Endothelial cell (in vitro differentiated cells): ENCODE results near the gene DLEC1. TPM values are rescaled to one million over a fixed set of nuclear protein-coding genes. Genes with fewer than 3 reads are reported as not detected.

Experiments used
- DNase-seq: peaks from one replicate; pipeline ENCODE4 v3.0.0; 2021; ENCODE audit warnings: low spot score
- H3K27ac Mint-ChIP-seq: one replicate; pipeline ENCODE4 v1.8.0; 2021; ENCODE audit warnings: mixed read lengths, inconsistent platforms; ENCODE audit not compliant: unreplicated experiment
- H3K27me3 Mint-ChIP-seq: one replicate; pipeline ENCODE4 v1.8.0; 2021; ENCODE audit warnings: mild to moderate bottlenecking, moderate library complexity, mixed read lengths, inconsistent platforms; ENCODE audit not compliant: unreplicated experiment
- H3K36me3 Mint-ChIP-seq: one replicate; pipeline ENCODE4 v1.8.0; 2021; ENCODE audit warnings: mild to moderate bottlenecking, low read depth, mixed read lengths, inconsistent platforms; ENCODE audit not compliant: unreplicated experiment
- H3K4me1 Mint-ChIP-seq: one replicate; pipeline ENCODE4 v1.8.0; 2021; ENCODE audit warnings: mild to moderate bottlenecking, mixed read lengths, inconsistent platforms; ENCODE audit not compliant: unreplicated experiment
- H3K4me3 Mint-ChIP-seq: one replicate; pipeline ENCODE4 v1.8.0; 2021; ENCODE audit warnings: mild to moderate bottlenecking, mixed read lengths, inconsistent platforms; ENCODE audit not compliant: unreplicated experiment
- H3K9me3 Mint-ChIP-seq: one replicate; pipeline ENCODE4 v1.8.0; 2021; ENCODE audit warnings: mixed read lengths, inconsistent platforms; ENCODE audit not compliant: unreplicated experiment
- total RNA-seq: library from RNA; stranded (reverse); fragmentation: NEBNext Ultra II Directional; extraction: Animal tissue kit (Norgen Biotek cat#: 25700); gene quantifications from one replicate; pipeline ENCODE4 v1.2.1, GENCODE V29; 2021; ENCODE audit not compliant: unreplicated experiment
- TF ChIP-seq, protein P1 (sequence below): fragments of 200-600 bp; sonication (generic); IDR thresholded peaks from one replicate; pipeline ENCODE4 v1.5.0; 2021; ENCODE audit warnings: antibody characterized with exemption; ENCODE audit not compliant: unreplicated experiment

DLEC1 gene
- total RNA-seq, 1 donor from 2014 or later = 0.62 TPM

DNA sequence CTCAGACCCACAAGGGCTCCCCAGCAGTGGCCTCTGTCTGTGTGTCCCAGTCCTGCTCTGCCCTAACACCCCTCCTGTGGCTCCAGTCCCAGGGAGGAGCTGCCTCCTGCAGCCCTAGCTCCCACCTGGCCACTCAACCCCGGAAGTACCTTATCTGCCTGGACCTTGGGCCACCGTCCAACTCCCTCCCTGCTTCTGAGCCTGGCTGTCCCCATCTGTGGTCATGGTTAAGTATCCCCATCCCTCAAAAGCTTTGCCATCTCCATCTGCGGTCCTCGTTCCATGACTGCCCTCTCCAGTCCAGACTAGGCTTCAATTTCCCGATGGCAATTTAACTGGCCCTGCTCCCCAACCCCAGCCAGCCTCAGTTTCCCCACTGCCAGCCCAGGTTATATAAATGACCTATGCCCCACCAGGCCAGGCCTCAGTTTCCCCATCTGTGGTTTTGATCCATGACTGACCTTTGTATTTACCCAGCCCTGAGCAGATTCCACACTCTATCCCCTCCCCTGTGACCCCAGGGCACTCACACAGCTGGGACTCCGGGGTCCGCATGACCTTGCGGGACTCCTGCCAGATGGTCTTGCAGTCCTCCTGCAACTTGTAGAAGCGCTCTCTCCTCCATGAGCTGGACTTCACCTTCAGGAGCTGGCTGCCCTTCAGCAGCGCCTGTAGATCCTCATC is 19.2 kb upstream of the DLEC1 start:
- no peaks in the 10 kb centered on the region for H3K9me3 Mint-ChIP-seq
- H3K4me3 Mint-ChIP-seq = no peak overlapping the region
- no peak for DNase-seq
- peak overlapping the region; percentile 52 for H3K27ac Mint-ChIP-seq
- peaks cover 8% of the 10 kb centered on the region for H3K4me1 Mint-ChIP-seq
- TF ChIP-seq, protein P1, sequence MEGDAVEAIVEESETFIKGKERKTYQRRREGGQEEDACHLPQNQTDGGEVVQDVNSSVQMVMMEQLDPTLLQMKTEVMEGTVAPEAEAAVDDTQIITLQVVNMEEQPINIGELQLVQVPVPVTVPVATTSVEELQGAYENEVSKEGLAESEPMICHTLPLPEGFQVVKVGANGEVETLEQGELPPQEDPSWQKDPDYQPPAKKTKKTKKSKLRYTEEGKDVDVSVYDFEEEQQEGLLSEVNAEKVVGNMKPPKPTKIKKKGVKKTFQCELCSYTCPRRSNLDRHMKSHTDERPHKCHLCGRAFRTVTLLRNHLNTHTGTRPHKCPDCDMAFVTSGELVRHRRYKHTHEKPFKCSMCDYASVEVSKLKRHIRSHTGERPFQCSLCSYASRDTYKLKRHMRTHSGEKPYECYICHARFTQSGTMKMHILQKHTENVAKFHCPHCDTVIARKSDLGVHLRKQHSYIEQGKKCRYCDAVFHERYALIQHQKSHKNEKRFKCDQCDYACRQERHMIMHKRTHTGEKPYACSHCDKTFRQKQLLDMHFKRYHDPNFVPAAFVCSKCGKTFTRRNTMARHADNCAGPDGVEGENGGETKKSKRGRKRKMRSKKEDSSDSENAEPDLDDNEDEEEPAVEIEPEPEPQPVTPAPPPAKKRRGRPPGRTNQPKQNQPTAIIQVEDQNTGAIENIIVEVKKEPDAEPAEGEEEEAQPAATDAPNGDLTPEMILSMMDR = no peak
- H3K27me3 Mint-ChIP-seq = peaks cover 21% of the 10 kb centered on the region
- peaks cover 32% of the 10 kb centered on the region for H3K36me3 Mint-ChIP-seq

DNA sequence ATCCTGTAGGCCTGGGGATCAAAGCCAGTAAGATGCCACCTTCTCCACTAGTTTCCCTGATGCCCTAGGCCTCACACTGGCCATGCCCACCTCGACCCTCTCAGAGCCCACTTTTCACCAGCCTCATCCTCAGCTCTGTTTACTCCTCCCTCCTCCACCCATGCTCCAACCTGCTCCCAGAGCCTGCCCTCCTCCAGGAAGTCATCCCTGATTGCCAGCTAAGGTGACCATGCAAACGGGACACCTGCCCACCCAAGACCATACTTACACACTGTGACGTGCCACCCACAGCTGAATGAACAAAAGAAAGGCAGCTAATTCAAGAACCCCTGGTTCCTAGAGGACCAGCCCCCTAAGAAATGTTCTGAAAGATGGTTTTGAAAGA is 18.7 kb upstream of the DLEC1 start:
- no peaks in the 10 kb centered on the region for H3K9me3 Mint-ChIP-seq
- DNase-seq = no peak
- H3K36me3 Mint-ChIP-seq = peaks cover 27% of the 10 kb centered on the region
- H3K4me1 Mint-ChIP-seq = peaks cover 8% of the 10 kb centered on the region
- no peak overlapping the region for H3K27ac Mint-ChIP-seq
- no peak overlapping the region for H3K4me3 Mint-ChIP-seq
- peaks cover 22% of the 10 kb centered on the region for H3K27me3 Mint-ChIP-seq
- TF ChIP-seq, protein P1 = no peak

DNA sequence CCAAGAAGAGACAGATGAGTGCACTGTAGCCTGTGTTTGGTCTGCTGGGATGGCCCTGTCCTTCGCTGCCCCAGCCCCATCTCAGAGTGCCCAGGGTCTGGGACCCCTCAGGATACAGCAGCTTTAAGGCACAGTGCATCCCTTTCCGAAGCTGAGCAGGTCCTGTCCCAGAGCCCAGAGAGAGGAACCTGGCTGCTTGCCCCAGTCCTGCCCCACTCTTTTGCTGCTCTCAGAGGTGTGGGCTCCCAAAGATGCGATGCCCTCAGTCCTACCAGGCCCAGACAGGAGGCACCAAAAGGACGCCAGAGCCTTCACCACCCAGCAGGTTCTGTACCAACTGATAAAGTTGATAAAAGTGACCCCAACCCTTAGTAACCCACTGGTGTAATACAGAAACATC is 17.8 kb upstream of the DLEC1 start:
- Mint-ChIP-seq H3K27me3 (peaks cover 24% of the 10 kb centered on the region), H3K4me1 (peaks cover 8% of the 10 kb centered on the region), H3K36me3 (peaks cover 23% of the 10 kb centered on the region), H3K27ac (no peak overlapping the region), H3K4me3 (no peak overlapping the region), H3K9me3 (no peaks in the 10 kb centered on the region)
- DNase-seq = no peak
- TF ChIP-seq, protein P1 = no peak

DNA sequence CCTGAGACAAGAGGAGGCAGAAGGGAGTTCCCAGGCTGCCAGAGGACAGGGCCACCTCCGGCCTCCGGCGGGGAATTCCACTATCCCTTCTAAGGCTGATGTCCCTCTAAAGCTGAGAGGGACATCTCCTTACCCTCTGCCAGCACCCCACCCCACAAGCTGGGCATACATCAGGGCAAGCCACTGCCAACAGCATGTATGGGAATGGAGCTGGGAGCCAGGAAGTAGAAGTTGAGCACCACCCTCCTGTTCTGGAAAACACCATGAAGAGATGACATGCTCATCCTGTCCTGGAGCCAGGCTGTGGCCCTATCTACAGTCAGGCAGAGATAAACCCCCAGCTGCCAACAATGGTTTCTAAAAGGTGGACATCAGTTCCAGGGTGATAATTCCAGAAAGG is 16.7 kb upstream of the DLEC1 start:
- Mint-ChIP-seq H3K4me1 (peaks cover 8% of the 10 kb centered on the region), H3K27me3 (peaks cover 32% of the 10 kb centered on the region), H3K27ac (no peak overlapping the region), H3K36me3 (peaks cover 16% of the 10 kb centered on the region), H3K4me3 (no peak overlapping the region), H3K9me3 (no peaks in the 10 kb centered on the region)
- TF ChIP-seq, protein P1 = no peak
- DNase-seq = no peak

DNA sequence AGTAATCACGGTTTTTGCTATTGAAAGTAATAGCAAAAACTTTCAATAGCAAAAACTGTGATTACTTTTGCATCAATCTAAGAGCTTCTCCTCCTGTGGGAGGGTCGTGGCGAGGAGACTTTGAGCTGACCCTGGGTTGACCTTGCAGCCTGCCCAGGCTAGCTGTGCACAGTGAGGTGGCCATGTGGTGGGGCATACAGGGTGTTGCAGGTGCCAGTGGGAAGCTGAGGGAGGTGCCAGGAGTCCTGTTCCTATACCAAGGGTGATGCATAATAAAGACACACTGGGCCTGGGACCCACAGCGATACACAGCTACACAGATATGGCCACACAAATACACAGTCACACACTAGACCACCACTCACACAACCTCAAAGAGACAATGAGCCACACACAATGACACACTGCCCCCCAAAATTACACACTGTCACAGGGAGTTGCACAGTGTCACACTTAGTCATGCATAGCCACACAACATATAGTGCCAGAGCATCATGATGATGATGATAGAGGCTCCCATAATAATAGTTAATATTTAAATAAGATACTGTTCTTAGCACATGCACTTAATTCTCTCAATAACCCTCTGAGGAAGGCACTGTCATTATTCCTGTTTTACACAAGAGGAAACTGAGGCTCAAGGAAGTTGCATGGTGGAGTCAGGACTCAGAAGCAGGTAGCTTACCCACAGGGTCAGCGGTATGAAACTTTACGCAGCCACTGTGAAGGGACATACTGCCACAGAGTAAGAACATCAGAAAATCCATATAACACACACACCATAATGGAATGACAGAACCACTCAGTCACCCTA is 15.9 kb upstream of the DLEC1 start:
- no peaks in the 10 kb centered on the region for H3K9me3 Mint-ChIP-seq
- peaks cover 16% of the 10 kb centered on the region for H3K36me3 Mint-ChIP-seq
- DNase-seq = no peak
- H3K27me3 Mint-ChIP-seq = peaks cover 40% of the 10 kb centered on the region
- peaks cover 8% of the 10 kb centered on the region for H3K4me1 Mint-ChIP-seq
- TF ChIP-seq, protein P1 = no peak
- peak overlapping the region; percentile 48 for H3K27ac Mint-ChIP-seq
- peak overlapping the region; percentile 89 for H3K4me3 Mint-ChIP-seq
